ENCODE measurements around the gene SLC27A4.

DNA sequence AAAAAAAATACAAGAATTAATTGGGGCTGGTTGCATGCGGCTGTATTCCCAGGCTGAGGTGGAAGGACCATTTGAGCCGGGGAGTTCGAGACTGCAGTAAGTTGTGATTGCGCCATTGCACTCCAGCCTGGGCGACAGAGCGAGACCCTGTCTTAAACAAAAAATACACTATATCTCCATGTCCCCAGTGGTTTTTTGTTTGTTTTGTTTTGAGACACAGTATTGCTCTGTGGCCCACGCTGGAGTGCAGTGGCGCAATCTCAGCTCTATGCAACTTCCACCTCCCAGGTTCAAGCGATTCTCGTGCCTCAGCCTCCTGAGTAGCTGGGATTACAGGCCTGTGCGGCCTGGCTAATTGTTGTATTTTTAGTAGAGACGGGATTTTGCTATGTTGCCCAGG lies 16.5 kb upstream of the SLC27A4 start:
- TF ChIP-seq, protein P1, sequence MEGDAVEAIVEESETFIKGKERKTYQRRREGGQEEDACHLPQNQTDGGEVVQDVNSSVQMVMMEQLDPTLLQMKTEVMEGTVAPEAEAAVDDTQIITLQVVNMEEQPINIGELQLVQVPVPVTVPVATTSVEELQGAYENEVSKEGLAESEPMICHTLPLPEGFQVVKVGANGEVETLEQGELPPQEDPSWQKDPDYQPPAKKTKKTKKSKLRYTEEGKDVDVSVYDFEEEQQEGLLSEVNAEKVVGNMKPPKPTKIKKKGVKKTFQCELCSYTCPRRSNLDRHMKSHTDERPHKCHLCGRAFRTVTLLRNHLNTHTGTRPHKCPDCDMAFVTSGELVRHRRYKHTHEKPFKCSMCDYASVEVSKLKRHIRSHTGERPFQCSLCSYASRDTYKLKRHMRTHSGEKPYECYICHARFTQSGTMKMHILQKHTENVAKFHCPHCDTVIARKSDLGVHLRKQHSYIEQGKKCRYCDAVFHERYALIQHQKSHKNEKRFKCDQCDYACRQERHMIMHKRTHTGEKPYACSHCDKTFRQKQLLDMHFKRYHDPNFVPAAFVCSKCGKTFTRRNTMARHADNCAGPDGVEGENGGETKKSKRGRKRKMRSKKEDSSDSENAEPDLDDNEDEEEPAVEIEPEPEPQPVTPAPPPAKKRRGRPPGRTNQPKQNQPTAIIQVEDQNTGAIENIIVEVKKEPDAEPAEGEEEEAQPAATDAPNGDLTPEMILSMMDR (IDR thresholded peaks at IDR 0.05): no peak
- no peak for TF ChIP-seq POLR2A (IDR thresholded peaks at IDR 0.05)
